C4-2B (cell line): ENCODE data around the gene BRINP1.

Source experiments
- CTCF ChIP-seq: fragments of 450-650 bp; conservative IDR thresholded peaks from 2 replicates; pipeline ENCODE4 v1.5.1; 2017; ENCODE audit warnings: mild to moderate bottlenecking
- ZFX ChIP-seq: fragments of 450-650 bp; IDR thresholded peaks from 2 replicates; pipeline ENCODE4 v1.6.1; 2017

GRCh38 chr9:119366909-119367682 lies 2.1 kb downstream of the BRINP1 start:
- TF ChIP-seq CTCF = no peak
- TF ChIP-seq ZFX = no peak
